ENCODE data around the gene SETX. TPM values are rescaled to one million over a fixed set of nuclear protein-coding genes. Genes with fewer than 3 reads are reported as not detected.
A peak's percentile ranks its signal among the peaks of the same experiment; 100 is the strongest.
"Not testable (repeated sequence)": the region's sequence is repeated elsewhere in the genome, so short reads cannot be mapped to it uniquely, and the experiment has no call there.

The SETX gene
- total and polyA plus RNA-seq, 8 donors: 11.1 to 23.1 (median 14.5) TPM

DNA sequence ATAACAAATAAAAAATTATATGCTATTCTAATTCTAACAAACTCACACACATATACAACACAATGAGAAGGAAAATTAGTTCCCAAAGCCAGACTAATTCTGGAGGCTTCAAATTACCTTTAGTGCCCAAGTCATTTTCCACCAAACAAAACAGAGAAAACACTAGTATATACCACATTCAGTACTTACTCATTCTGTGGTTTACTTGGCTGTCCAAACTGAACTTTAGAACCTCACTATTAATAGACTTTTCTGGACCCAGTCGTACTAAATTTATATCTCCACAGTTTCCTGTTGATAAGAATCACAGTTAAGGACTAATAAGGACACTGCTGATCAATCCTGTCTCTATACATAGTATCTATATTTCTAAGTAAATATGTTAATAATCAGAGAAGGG is 66.4 kb downstream of the SETX start:
- peaks cover 0 to 48% (median 17%) of the 10 kb centered on the region in 3 donors for H3K36me3 ChIP-seq
- DNase-seq: no peak
- intact Hi-C loops (cut with DNase I): no loop called here
- H3K4me1 ChIP-seq: no peaks in the 10 kb centered on the region
- no peak for ATAC-seq
- TF ChIP-seq, protein P1, sequence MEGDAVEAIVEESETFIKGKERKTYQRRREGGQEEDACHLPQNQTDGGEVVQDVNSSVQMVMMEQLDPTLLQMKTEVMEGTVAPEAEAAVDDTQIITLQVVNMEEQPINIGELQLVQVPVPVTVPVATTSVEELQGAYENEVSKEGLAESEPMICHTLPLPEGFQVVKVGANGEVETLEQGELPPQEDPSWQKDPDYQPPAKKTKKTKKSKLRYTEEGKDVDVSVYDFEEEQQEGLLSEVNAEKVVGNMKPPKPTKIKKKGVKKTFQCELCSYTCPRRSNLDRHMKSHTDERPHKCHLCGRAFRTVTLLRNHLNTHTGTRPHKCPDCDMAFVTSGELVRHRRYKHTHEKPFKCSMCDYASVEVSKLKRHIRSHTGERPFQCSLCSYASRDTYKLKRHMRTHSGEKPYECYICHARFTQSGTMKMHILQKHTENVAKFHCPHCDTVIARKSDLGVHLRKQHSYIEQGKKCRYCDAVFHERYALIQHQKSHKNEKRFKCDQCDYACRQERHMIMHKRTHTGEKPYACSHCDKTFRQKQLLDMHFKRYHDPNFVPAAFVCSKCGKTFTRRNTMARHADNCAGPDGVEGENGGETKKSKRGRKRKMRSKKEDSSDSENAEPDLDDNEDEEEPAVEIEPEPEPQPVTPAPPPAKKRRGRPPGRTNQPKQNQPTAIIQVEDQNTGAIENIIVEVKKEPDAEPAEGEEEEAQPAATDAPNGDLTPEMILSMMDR (IDR thresholded peaks at IDR 0.05): no peak
- FAIRE-seq: no peak
- H3K4me3 ChIP-seq: no peak overlapping the region
- no peaks in the 10 kb centered on the region for H3K27me3 ChIP-seq
- 9 to 12% methylated on average over 1 of the region's 1 CpG for WGBS, 2 donors
- H3K27ac ChIP-seq: no peak overlapping the region
- H3K9me3 ChIP-seq: no peaks in the 10 kb centered on the region

DNA sequence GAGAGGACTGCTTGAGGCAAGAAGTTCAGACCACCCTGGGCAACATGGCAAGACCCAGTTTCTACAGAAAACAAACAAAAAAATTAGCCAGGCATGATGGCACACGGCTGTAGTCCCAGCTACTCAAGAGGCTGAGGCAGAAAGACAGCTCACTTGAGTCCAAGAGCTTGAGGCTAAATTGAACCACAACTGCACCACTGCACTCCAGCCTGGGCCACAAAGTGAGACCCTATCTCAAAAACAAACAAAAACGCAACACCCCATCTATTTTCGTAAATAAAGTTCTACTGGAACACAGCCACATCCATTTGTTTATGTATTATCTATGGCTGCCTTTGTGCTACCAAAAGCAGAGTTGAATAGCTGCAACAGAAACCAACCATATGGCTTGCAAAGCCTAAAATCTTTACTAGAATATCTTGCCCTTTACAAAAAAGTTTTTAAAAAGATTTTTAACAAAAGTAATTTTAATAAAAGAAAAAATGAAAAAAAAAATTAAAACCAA is 67.5 kb downstream of the SETX start:
- Histone ChIP-seq H3K27me3 (no peaks in the 10 kb centered on the region), H3K4me3 (no peak overlapping the region), H3K27ac (no peak overlapping the region), H3K36me3 (peaks cover 0 to 53% (median 20%) of the 10 kb centered on the region in 3 donors), H3K4me1 (no peaks in the 10 kb centered on the region), H3K9me3 (no peaks in the 10 kb centered on the region)
- FAIRE-seq: no peak
- TF ChIP-seq, protein P1 (IDR thresholded peaks at IDR 0.05): no peak
- 62 to 64% methylated on average over 3 of the region's 3 CpGs for WGBS, 2 donors
- ATAC-seq: no peak
- no peak for DNase-seq
- intact Hi-C loops (cut with DNase I): no loop called here

DNA sequence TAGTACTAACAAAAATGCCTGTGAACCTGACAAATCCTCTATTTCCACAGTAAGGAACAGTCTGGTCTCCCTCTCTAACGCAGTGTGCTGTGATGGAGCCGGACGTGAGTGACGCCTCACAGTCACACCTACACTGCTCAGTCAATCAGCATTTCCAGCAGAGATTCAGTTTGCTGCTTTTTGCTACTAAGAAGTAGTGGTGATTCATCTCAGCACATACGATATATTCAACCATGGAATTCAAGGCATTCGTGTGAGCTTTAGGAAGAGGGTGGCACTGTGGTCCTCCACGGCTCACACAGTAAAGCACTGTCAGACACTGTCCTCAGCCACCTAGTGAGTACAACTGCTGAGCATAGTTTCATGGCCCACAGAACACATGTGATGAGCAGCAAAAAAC is 70.9 kb downstream of the SETX start:
- no peak for FAIRE-seq
- no peak for ATAC-seq
- H3K36me3 ChIP-seq: peaks cover 2 to 85% (median 22%) of the 10 kb centered on the region in 3 donors

DNA sequence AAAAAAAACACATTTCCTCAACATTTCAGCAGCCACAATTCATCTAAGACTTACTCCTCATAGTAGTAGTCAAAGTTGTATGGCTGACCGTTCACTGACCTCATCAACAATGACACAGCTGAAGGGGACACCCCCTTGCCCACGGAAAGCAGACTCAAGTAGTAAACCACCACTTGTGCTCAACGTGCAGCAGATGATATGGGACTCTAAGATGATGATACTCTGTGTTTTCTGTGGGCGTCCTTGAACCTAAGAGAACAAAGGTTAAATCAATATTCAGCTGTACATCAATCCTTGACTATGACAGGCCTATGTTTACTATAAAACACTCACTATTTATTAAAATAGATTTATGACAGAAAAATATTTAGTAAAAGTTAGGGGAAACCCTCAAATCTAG is 71.6 kb downstream of the SETX start:
- intact Hi-C loops (cut with DNase I): no loop called here
- Histone ChIP-seq H3K27me3 (no peaks in the 10 kb centered on the region), H3K9me3 (no peaks in the 10 kb centered on the region), H3K36me3 (peaks cover 2 to 89% (median 25%) of the 10 kb centered on the region in 3 donors), H3K27ac (no peak overlapping the region), H3K4me1 (no peaks in the 10 kb centered on the region), H3K4me3 (no peak overlapping the region)
- WGBS, 2 donors: 43 to 47% methylated on average over 4 of the region's 4 CpGs
- TF ChIP-seq, protein P1 (IDR thresholded peaks at IDR 0.05): no peak
- ATAC-seq (no peak), FAIRE-seq (no peak), DNase-seq (no peak)

More for the DNA sequence above, 70.9 kb downstream of the SETX start:
- DNase-seq: no peak
- 89 to 94% methylated on average over 7 of the region's 7 CpGs for WGBS, 2 donors
- intact Hi-C loops (cut with DNase I): no loop called here
- TF ChIP-seq, protein P1 (IDR thresholded peaks at IDR 0.05): no peak
- Histone ChIP-seq H3K27ac (no peak overlapping the region), H3K9me3 (no peaks in the 10 kb centered on the region), H3K27me3 (no peaks in the 10 kb centered on the region), H3K4me3 (no peak overlapping the region), H3K4me1 (no peaks in the 10 kb centered on the region)

DNA sequence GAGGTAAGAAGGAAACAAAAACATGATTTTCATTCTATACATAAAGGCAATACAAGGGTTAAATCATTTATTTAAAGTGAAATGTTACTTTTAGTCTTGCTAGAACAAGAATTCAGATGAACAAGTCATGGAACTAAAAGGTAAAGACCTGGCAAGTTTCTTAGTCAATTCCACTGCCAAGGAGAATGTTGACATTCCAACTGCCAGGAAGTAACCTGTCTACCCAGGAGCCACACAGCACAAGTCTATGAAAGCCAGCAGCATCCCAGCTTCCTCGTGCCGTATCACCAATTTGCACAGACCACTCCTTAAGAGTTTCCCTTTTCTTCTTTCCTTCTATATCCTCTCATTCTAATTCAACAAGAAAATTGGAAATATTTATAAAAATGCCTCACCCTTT is 79.9 kb downstream of the SETX start:
- H3K36me3 ChIP-seq: peaks cover 10 to 60% (median 49%) of the 10 kb centered on the region in 3 donors
- H3K9me3 ChIP-seq: no peaks in the 10 kb centered on the region
- no peak overlapping the region for H3K27ac ChIP-seq
- H3K27me3 ChIP-seq: no peaks in the 10 kb centered on the region
- DNase-seq: no peak
- WGBS, 2 donors: 80 to 85% methylated on average over 2 of the region's 2 CpGs
- TF ChIP-seq, protein P1 (IDR thresholded peaks at IDR 0.05): no peak
- intact Hi-C loops (cut with DNase I): no loop called here
- no peaks in the 10 kb centered on the region for H3K4me1 ChIP-seq
- ATAC-seq: peak in 2 of 4 donors; percentile 46 to 50
- no peak overlapping the region for H3K4me3 ChIP-seq
- no peak for FAIRE-seq

DNA sequence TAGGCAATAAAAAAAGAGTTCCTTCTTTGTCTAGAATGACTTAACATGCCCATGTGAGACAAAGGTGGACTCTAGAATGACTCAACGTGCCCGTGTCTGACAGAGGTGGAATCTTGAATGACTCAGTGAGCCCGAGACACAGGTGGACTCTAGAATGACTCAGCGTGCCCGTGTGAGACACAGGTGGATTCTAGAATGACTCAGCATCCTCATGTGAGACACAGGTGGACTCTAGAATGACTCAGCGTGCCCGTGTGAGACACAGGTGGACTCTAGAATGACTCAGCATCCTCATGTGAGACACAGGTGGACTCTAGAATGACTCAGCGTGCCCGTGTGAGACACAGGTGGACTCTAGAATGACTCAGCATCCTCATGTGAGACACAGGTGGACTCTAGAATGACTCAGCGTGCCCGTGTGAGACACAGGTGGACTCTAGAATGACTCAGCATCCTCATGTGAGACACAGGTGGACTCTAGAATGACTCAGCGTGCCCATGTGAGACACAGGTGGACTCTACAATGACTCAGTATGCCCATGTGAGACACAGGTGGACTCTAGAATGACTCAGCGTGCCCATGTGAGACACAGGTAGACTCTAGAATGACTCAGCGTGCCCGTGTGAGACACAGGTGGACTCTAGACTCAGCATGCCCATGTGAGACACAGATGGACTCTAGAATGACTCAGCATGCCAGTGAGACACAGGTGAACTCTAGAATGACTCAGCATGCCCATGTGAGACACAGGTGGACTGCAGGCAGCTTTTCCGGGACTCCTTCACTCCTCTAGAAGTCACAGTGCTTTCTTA is 84.9 kb downstream of the SETX start:
- H3K4me1 ChIP-seq, H3K4me3 ChIP-seq, ATAC-seq, H3K27me3 ChIP-seq, H3K9me3 ChIP-seq, H3K27ac ChIP-seq, FAIRE-seq: not testable (repeated sequence)
- intact Hi-C loops (cut with DNase I): loop anchor here in 1 of 3 donors (10.0 kb wide), 1 partner anchor 505 kb away; no protein-coding TSS in a partner anchor
- WGBS, 2 donors: 74 to 83% methylated on average over 10 to 13 of the region's 16 CpGs
- peaks cover 0 to 22% (median 19%) of the 10 kb centered on the region in 3 donors for H3K36me3 ChIP-seq
- DNase-seq: peak in 1 of 6 donors; percentile 12
